WTC11 (cell line): ENCODE measurements around the gene BTBD9. TPM values are rescaled to one million over a fixed set of nuclear protein-coding genes. Genes with fewer than 3 reads are reported as not detected.

ENCODE experiments used
- ATAC-seq: fragments of 200-7000 bp; cut with Tn5 transposase; 2 replicates; pipeline ENCODE4 v1.10.0; 2021; ENCODE audit warnings: mild to moderate bottlenecking, moderate library complexity
- CTCF ChIA-PET: fragments of 300-600 bp; sonication (Branson Sonifier 250); formaldehyde crosslinking; loops from one replicate; lab custom pipeline; 2021; ENCODE audit warnings: antibody characterized with exemption; lab: Charles Lee
- POLR2A ChIA-PET: fragments of 350-600 bp; sonication (Branson Sonifier 250); formaldehyde crosslinking; loops from one replicate; lab custom pipeline; 2021; ENCODE audit warnings: antibody characterized with exemption; lab: Charles Lee
- DNase-seq: peaks from one replicate; pipeline ENCODE4 v3.0.0; 2021; ENCODE audit warnings: low spot score
- H3K27ac Mint-ChIP-seq: 2 replicates; pipeline ENCODE4 v1.8.0; 2021; ENCODE audit warnings: mixed read lengths
- H3K27me3 Mint-ChIP-seq: 2 replicates; pipeline ENCODE4 v1.8.0; 2021; ENCODE audit warnings: low read depth, mild to moderate bottlenecking, moderate library complexity, mixed read lengths
- H3K36me3 Mint-ChIP-seq: 2 replicates; pipeline ENCODE4 v1.8.0; 2021; ENCODE audit warnings: mixed read lengths
- H3K4me1 Mint-ChIP-seq: 2 replicates; pipeline ENCODE4 v1.8.0; 2022; ENCODE audit warnings: mixed read lengths
- H3K4me3 Mint-ChIP-seq: 2 replicates; pipeline ENCODE4 v1.8.0; 2021; ENCODE audit warnings: mild to moderate bottlenecking, moderate library complexity, mixed read lengths
- H3K9me3 Mint-ChIP-seq: 2 replicates; pipeline ENCODE4 v1.8.0; 2021; ENCODE audit warnings: mixed read lengths
- EMX1 ChIP-seq: fragments of 250-450 bp; sonication (Bioruptor Pico); IDR thresholded peaks from 2 replicates; pipeline ENCODE4 v1.8.0; 2021; ENCODE audit warnings: mild to moderate bottlenecking
- GRHL2 ChIP-seq: fragments of 250-450 bp; sonication (Bioruptor Pico); IDR thresholded peaks from 2 replicates; pipeline ENCODE4 v1.8.0; 2022; ENCODE audit warnings: mild to moderate bottlenecking, moderate library complexity; ENCODE audit not compliant: insufficient replicate concordance, severe bottlenecking
- GTF2I ChIP-seq: fragments of 250-450 bp; sonication (Bioruptor Pico); conservative IDR thresholded peaks from 2 replicates; pipeline ENCODE4 v1.4.0; 2021; ENCODE audit warnings: mild to moderate bottlenecking
- NR1H2 ChIP-seq: sonication (generic); formaldehyde crosslinking; IDR thresholded peaks from 2 replicates; pipeline ENCODE4 v1.9.0; 2021; ENCODE audit warnings: mild to moderate bottlenecking, moderate library complexity, missing genetic modification reagents
- SP1 ChIP-seq: sonication (generic); formaldehyde crosslinking; conservative IDR thresholded peaks from 2 replicates; pipeline ENCODE4 v1.8.1; 2022; ENCODE audit warnings: missing genetic modification reagents
- TP53 ChIP-seq: sonication (generic); formaldehyde crosslinking; IDR thresholded peaks from 2 replicates; pipeline ENCODE4 v1.8.1; 2023; ENCODE audit warnings: mild to moderate bottlenecking, missing genetic modification reagents
- ZNF138 ChIP-seq: sonication (generic); formaldehyde crosslinking; conservative IDR thresholded peaks from 2 replicates; pipeline ENCODE4 v1.8.1; 2022; ENCODE audit warnings: mild to moderate bottlenecking, moderate library complexity, missing genetic modification reagents
- ZNF232 ChIP-seq: sonication (generic); formaldehyde crosslinking; IDR thresholded peaks from 2 replicates; pipeline ENCODE4 v1.8.0; 2022; ENCODE audit warnings: mild to moderate bottlenecking, missing genetic modification reagents
- ZNF423 ChIP-seq: fragments of 250-450 bp; sonication (Bioruptor Pico); IDR thresholded peaks from 2 replicates; pipeline ENCODE4 v2.1.2; 2022; ENCODE audit warnings: mild to moderate bottlenecking, moderate library complexity
- total RNA-seq: library from RNA; stranded (reverse); gene quantifications from 3 replicates; pipeline ENCODE4 v1.2.3, GENCODE V29; 2021
- TF ChIP-seq, protein P1 (sequence below): sonication (generic); formaldehyde crosslinking; IDR thresholded peaks from 2 replicates; pipeline ENCODE4 v1.8.1; 2023; ENCODE audit warnings: mild to moderate bottlenecking, moderate library complexity, missing genetic modification reagents
- TF ChIP-seq, protein P2 (sequence below): fragments of 250-450 bp; sonication (Bioruptor Pico); IDR thresholded peaks from 2 replicates; pipeline ENCODE4 v1.8.0; 2021; ENCODE audit warnings: mild to moderate bottlenecking
- TF ChIP-seq, protein P3 (sequence below): sonication (generic); formaldehyde crosslinking; IDR thresholded peaks from 2 replicates; pipeline ENCODE4 v1.8.0; 2023; ENCODE audit warnings: missing genetic modification reagents, mild to moderate bottlenecking, borderline replicate concordance
- TF ChIP-seq, protein P4 (sequence below): sonication (generic); formaldehyde crosslinking; IDR thresholded peaks from 2 replicates; pipeline ENCODE4 v1.8.1; 2023; ENCODE audit warnings: mild to moderate bottlenecking, missing genetic modification reagents, moderate library complexity
- TF ChIP-seq, protein P5 (sequence below): sonication (generic); formaldehyde crosslinking; conservative IDR thresholded peaks from 2 replicates; pipeline ENCODE4 v1.8.1; 2022; ENCODE audit warnings: mild to moderate bottlenecking, missing genetic modification reagents

The BTBD9 gene
- total RNA-seq, 1 experiment from 2014 or later, result 4.2 TPM

DNA sequence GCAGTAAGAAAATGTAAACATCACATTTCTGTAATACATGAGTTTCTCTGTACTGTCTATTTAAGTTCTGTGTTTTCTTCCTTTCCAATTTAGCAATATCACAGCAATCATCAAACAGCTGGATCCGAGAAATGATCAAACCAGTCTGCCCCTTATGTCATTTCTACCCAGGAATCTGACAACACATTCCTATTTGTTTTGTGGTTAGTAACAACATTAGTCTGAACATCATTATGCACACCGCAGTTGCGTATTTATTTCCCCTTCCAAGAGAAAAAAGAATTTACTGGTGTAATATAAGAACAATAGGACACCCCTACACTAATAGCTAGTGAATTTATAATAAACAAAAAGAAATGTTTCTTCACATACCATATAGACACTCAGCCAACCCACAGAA lies 179.5 kb downstream of the BTBD9 start (continued):
- TF ChIP-seq, protein P1, sequence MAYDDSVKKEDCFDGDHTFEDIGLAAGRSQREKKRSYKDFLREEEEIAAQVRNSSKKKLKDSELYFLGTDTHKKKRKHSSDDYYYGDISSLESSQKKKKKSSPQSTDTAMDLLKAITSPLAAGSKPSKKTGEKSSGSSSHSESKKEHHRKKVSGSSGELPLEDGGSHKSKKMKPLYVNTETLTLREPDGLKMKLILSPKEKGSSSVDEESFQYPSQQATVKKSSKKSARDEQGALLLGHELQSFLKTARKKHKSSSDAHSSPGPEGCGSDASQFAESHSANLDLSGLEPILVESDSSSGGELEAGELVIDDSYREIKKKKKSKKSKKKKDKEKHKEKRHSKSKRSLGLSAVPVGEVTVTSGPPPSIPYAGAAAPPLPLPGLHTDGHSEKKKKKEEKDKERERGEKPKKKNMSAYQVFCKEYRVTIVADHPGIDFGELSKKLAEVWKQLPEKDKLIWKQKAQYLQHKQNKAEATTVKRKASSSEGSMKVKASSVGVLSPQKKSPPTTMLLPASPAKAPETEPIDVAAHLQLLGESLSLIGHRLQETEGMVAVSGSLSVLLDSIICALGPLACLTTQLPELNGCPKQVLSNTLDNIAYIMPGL (CRISPR knock-in tag), result no peak
- TF ChIP-seq ZNF232 (no peak), EMX1 (CRISPR knock-in tag) (no peak), TP53 (CRISPR knock-in tag) (no peak)
- TF ChIP-seq, protein P2, sequence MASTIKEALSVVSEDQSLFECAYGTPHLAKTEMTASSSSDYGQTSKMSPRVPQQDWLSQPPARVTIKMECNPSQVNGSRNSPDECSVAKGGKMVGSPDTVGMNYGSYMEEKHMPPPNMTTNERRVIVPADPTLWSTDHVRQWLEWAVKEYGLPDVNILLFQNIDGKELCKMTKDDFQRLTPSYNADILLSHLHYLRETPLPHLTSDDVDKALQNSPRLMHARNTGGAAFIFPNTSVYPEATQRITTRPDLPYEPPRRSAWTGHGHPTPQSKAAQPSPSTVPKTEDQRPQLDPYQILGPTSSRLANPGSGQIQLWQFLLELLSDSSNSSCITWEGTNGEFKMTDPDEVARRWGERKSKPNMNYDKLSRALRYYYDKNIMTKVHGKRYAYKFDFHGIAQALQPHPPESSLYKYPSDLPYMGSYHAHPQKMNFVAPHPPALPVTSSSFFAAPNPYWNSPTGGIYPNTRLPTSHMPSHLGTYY, result no peak
- TF ChIP-seq, protein P3, sequence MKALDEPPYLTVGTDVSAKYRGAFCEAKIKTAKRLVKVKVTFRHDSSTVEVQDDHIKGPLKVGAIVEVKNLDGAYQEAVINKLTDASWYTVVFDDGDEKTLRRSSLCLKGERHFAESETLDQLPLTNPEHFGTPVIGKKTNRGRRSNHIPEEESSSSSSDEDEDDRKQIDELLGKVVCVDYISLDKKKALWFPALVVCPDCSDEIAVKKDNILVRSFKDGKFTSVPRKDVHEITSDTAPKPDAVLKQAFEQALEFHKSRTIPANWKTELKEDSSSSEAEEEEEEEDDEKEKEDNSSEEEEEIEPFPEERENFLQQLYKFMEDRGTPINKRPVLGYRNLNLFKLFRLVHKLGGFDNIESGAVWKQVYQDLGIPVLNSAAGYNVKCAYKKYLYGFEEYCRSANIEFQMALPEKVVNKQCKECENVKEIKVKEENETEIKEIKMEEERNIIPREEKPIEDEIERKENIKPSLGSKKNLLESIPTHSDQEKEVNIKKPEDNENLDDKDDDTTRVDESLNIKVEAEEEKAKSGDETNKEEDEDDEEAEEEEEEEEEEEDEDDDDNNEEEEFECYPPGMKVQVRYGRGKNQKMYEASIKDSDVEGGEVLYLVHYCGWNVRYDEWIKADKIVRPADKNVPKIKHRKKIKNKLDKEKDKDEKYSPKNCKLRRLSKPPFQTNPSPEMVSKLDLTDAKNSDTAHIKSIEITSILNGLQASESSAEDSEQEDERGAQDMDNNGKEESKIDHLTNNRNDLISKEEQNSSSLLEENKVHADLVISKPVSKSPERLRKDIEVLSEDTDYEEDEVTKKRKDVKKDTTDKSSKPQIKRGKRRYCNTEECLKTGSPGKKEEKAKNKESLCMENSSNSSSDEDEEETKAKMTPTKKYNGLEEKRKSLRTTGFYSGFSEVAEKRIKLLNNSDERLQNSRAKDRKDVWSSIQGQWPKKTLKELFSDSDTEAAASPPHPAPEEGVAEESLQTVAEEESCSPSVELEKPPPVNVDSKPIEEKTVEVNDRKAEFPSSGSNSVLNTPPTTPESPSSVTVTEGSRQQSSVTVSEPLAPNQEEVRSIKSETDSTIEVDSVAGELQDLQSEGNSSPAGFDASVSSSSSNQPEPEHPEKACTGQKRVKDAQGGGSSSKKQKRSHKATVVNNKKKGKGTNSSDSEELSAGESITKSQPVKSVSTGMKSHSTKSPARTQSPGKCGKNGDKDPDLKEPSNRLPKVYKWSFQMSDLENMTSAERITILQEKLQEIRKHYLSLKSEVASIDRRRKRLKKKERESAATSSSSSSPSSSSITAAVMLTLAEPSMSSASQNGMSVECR (CRISPR knock-in tag), result no peak
- TF ChIP-seq, all 79 proteins: peak for 0

DNA sequence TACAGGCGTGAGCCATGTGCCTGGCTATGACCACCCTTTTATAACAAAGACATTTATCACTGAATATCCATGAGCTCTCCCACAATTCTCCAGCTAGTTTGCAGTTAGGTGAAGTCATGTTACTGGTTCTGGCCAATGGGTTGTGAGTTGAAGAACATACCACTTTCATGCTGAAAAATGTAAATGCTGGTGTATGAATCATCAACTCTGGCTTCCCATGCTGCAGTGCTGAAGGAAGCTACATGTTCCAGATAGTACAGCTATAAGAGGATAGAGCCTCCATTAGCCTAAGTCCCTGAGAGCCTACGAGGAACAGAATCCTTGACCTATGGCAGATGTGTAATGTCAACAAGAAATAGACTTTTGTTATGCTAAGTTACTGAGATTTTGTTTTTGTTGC lies 180.4 kb downstream of the BTBD9 start:
- POLR2A ChIA-PET, result no interaction called here
- DNase-seq, result no peak
- CTCF ChIA-PET, result interaction anchor here (1.1 kb wide), 1 partner anchor 35 kb away, joined by 3 read pairs; no protein-coding TSS in a partner anchor
- peaks cover 4% of the 10 kb centered on the region for H3K9me3 Mint-ChIP-seq
- TF ChIP-seq, protein P1 (CRISPR knock-in tag), result no peak
- no peak for TF ChIP-seq NR1H2 (CRISPR knock-in tag)
- no peak for TF ChIP-seq SP1
- TF ChIP-seq, protein P4, sequence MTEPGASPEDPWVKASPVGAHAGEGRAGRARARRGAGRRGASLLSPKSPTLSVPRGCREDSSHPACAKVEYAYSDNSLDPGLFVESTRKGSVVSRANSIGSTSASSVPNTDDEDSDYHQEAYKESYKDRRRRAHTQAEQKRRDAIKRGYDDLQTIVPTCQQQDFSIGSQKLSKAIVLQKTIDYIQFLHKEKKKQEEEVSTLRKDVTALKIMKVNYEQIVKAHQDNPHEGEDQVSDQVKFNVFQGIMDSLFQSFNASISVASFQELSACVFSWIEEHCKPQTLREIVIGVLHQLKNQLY (CRISPR knock-in tag), result no peak
- TF ChIP-seq GTF2I (CRISPR knock-in tag), result no peak
- TF ChIP-seq ZNF232, result no peak
- TF ChIP-seq ZNF423 (CRISPR knock-in tag), result no peak
- TF ChIP-seq, protein P5, sequence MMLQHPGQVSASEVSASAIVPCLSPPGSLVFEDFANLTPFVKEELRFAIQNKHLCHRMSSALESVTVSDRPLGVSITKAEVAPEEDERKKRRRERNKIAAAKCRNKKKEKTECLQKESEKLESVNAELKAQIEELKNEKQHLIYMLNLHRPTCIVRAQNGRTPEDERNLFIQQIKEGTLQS (CRISPR knock-in tag), result no peak
- no peak for TF ChIP-seq GRHL2
- TF ChIP-seq, protein P3 (CRISPR knock-in tag), result no peak
- TF ChIP-seq ZNF138 (CRISPR knock-in tag), result no peak
- TF ChIP-seq, all 79 proteins: peak for 0
- H3K27ac Mint-ChIP-seq, result no peak overlapping the region
- peaks cover 15% of the 10 kb centered on the region for H3K4me1 Mint-ChIP-seq
- H3K4me3 Mint-ChIP-seq, result no peak overlapping the region
- H3K27me3 Mint-ChIP-seq, result no peaks in the 10 kb centered on the region
- peaks cover 3% of the 10 kb centered on the region for H3K36me3 Mint-ChIP-seq
- no peak for ATAC-seq
